ENCODE measurements around the gene FTHL17. TPM values are rescaled to one million over a fixed set of nuclear protein-coding genes. Genes with fewer than 3 reads are reported as not detected.

FTHL17 gene
- total RNA-seq (2021; ENCODE audit: unreplicated experiment) (not detected), Bru-seq, nascent RNA (not detected), BruChase-seq, experiment 1, labeled RNA remaining after a 2-hour chase (not detected), BruChase-seq, experiment 2, labeled RNA remaining after a 6-hour chase (not detected)
- polyA plus RNA-seq (2012; ENCODE audit: insufficient read length), result not detected
- long read RNA-seq, result 0 reads

DNA sequence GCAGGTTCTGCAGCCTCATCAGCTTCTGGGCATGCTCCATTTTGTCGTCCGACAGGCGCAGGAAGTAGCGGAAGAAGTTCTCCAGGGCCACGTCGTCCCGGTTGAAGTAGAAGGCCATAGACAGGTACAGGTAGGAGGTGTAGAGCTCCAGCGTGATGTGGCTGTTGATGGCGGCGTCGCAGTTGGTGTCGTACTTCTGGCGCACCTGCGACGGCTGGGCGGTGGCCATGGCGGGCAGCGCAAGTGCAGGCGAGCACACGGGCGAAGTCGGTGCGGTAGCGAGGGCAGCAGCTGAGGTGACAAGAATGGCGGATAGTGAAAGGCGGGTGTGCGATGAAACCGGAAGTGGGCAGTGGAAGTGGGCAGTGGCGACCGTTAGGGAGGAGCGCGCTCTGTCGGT is at the start of gene FTHL17:
Gene FTHL17 (minus strand): TSS at position 317 of the 400 bp plus-strand sequence. CDS start 88 bp downstream, at position 229.
- intact Hi-C loops (cut with micrococcal nuclease; ENCODE audit: unreplicated experiment) (no loop called here), in situ Hi-C loops (cut with HindIII; ENCODE audit: low pct_unique_long_range_greater_than_20kb, low sequenced_read_pairs) (no loop called here)
- TF ChIP-seq SIN3A (IDR thresholded peaks at IDR 0.05; ENCODE audit: borderline replicate concordance, insufficient read depth, low read depth, low read length) (no peak), CTCF (IDR thresholded peaks at IDR 0.05) (no peak), POLR2AphosphoS5 (IDR thresholded peaks at IDR 0.05; ENCODE audit: low read depth, low read length) (no peak), REST (IDR thresholded peaks at IDR 0.05; ENCODE audit: insufficient read depth in 1 of 2, low read depth in 2 of 2, low read length in 1 of 2) (no peak), TCF7L2 (IDR thresholded peaks at IDR 0.05; ENCODE audit: low read depth, low read length) (no peak)
- Histone ChIP-seq H3K27ac (ENCODE audit: low read length) (no peak within 1 kb of the TSS), H3K4me3 (ENCODE audit: low read depth in 2 of 2, low read length in 2 of 2) (no peak within 1 kb of the TSS), H3K36me3 (ENCODE audit: control insufficient read depth, insufficient read depth, low read length) (no peaks in the 10 kb centered on the region), H3K4me1 (ENCODE audit: control insufficient read depth, insufficient read depth, low read length) (no peaks in the 10 kb centered on the region), H3K27me3 (ENCODE audit: control insufficient read depth, insufficient read depth, low read length) (no peaks in the 10 kb centered on the region), H3K9me3 (ENCODE audit: control insufficient read depth, insufficient read depth, low read depth, low read length) (no peaks in the 10 kb centered on the region)
- POLR2A ChIA-PET, result no interaction called here
- CTCF ChIA-PET, result no interaction called here
- ATAC-seq, result no peak
- no TSS peak for BruUV-seq (replicated peaks)
- DNase-seq (ENCODE audit: low read depth, low spot score), result no peak

GRCh38 chrX:31117266-31117665 is 45.4 kb upstream of the FTHL17 start:
- DNase-seq (ENCODE audit: low read depth, low spot score), result no peak
- Histone ChIP-seq H3K4me1 (ENCODE audit: control insufficient read depth, insufficient read depth, low read length) (no peaks in the 10 kb centered on the region), H3K36me3 (ENCODE audit: control insufficient read depth, insufficient read depth, low read length) (no peaks in the 10 kb centered on the region), H3K27ac (ENCODE audit: low read length) (no peak overlapping the region), H3K27me3 (ENCODE audit: control insufficient read depth, insufficient read depth, low read length) (no peaks in the 10 kb centered on the region), H3K9me3 (ENCODE audit: control insufficient read depth, insufficient read depth, low read depth, low read length) (no peaks in the 10 kb centered on the region), H3K4me3 (ENCODE audit: low read depth in 2 of 2, low read length in 2 of 2) (no peak overlapping the region)
- no TSS peak for BruUV-seq (replicated peaks)
- in situ Hi-C loops (cut with HindIII; ENCODE audit: low pct_unique_long_range_greater_than_20kb, low sequenced_read_pairs) (no loop called here), intact Hi-C loops (cut with micrococcal nuclease; ENCODE audit: unreplicated experiment) (no loop called here)
- ATAC-seq, result no peak
- POLR2A ChIA-PET, result no interaction called here
- TF ChIP-seq TCF7L2 (IDR thresholded peaks at IDR 0.05; ENCODE audit: low read depth, low read length) (no peak), REST (IDR thresholded peaks at IDR 0.05; ENCODE audit: insufficient read depth in 1 of 2, low read depth in 2 of 2, low read length in 1 of 2) (no peak), POLR2AphosphoS5 (IDR thresholded peaks at IDR 0.05; ENCODE audit: low read depth, low read length) (no peak), SIN3A (IDR thresholded peaks at IDR 0.05; ENCODE audit: borderline replicate concordance, insufficient read depth, low read depth, low read length) (no peak), CTCF (IDR thresholded peaks at IDR 0.05) (no peak)
- CTCF ChIA-PET, result no interaction called here

All from Panc1 (cell line).